Gastrocnemius medialis (tissue), 4 donors: ENCODE results near the gene TMEM214.

Experiments used
- CTCF ChIP-seq, 5 experiments: fragments of 450-650 bp in 3 of 5; fragments of 200-600 bp in 2 of 5; sonication (generic) in 2 of 5; IDR thresholded peaks in 4 of 5; conservative IDR thresholded peaks in 1 of 5; 1 replicate in 4 of 5; 2 replicates in 1 of 5; pipeline ENCODE4 v1.5.1; 2016 to 2019; ENCODE audit warnings: antibody characterized with exemption in 5 of 5, mild to moderate bottlenecking in 3 of 5, moderate library complexity in 3 of 5
- POLR2A ChIP-seq, 2 donors: fragments of 450-650 bp; IDR thresholded peaks; one replicate each; pipeline ENCODE4 v1.6.1; 2017; ENCODE audit warnings: antibody characterized with exemption in 2 of 2, mild to moderate bottlenecking in 2 of 2, moderate library complexity in 2 of 2

GRCh38 chr2:27078267-27079194, 45.8 kb downstream of the TMEM214 start, which contains the start of gene EMILIN1:
- TF ChIP-seq CTCF (IDR thresholded peaks at IDR 0.05 in 4 of 5, conservative IDR thresholded peaks at IDR 0.05 in 1 of 5) (no peak), POLR2A (IDR thresholded peaks at IDR 0.05) (peak in 1 of 2 donors; percentile 32)
